ENCODE measurements around the gene CSTPP1. TPM values are rescaled to one million over a fixed set of nuclear protein-coding genes. Genes with fewer than 3 reads are reported as not detected.

The CSTPP1 gene
- total and polyA plus RNA-seq, 2 donors (not counting 3 experiments of a cell fraction or from before 2014, with no cell fraction given), result 25.9 to 38.2 TPM

GRCh38 chr11:47136327-47136726, 199.8 kb downstream of the CSTPP1 start:
- no peak for FAIRE-seq
- H3K9ac ChIP-seq (replicated peaks; ENCODE audit: extremely low read depth, insufficient read depth, low read length), result no peak overlapping the region
- no peaks in the 10 kb centered on the region for H3K36me3 ChIP-seq (ENCODE audit: control insufficient read depth in 2 of 2, extremely low read depth in 1 of 2, insufficient read depth in 2 of 2, low read length in 2 of 2)
- no peak for DNase-seq (ENCODE audit: low read depth, low spot score)
- H2AFZ ChIP-seq (ENCODE audit: low read depth, low read length), result no peak overlapping the region
- H3K9me3 ChIP-seq (replicated peaks; ENCODE audit: control insufficient read depth, insufficient read depth, low read length), result no peaks in the 10 kb centered on the region
- no peak overlapping the region for H3K27ac ChIP-seq (ENCODE audit: insufficient read depth, low read depth, low read length)
- dilution Hi-C loops (cut with MboI; ENCODE audit: extremely low pct_ligation_motif_present, low sequenced_read_pairs) (no loop called here), intact Hi-C loops (cut with micrococcal nuclease) (no loop called here)
- no peaks in the 10 kb centered on the region for H3K27me3 ChIP-seq (ENCODE audit: control insufficient read depth in 2 of 2, insufficient read depth in 2 of 2, low read length in 2 of 2)
- no TSS peak for BruUV-seq (replicated peaks)
- CTCF ChIA-PET, result no interaction called here
- no peaks in the 10 kb centered on the region for H3K9me1 ChIP-seq (replicated peaks; ENCODE audit: control insufficient read depth, extremely low read depth, insufficient read depth, low read length)
- H3K79me2 ChIP-seq (ENCODE audit: control insufficient read depth, insufficient read depth, low read length), result no peaks in the 10 kb centered on the region
- POLR2A ChIA-PET, result no interaction called here
- TF ChIP-seq POLR2A (IDR thresholded peaks at IDR 0.05; ENCODE audit: low read depth, low read length) (no peak), GATA2 (IDR thresholded peaks at IDR 0.05; ENCODE audit: insufficient read depth, insufficient read length, low read depth, low read length) (no peak), JUN (IDR thresholded peaks at IDR 0.05; ENCODE audit: borderline replicate concordance, insufficient read depth, insufficient read length, low read depth) (no peak), MAX (IDR thresholded peaks at IDR 0.05; ENCODE audit: insufficient read depth, insufficient read length) (no peak), POLR2AphosphoS5 (IDR thresholded peaks at IDR 0.05; ENCODE audit: insufficient read depth, low read depth, low read length) (no peak), MYC (IDR thresholded peaks at IDR 0.05; ENCODE audit: low read depth, low read length) (no peak), FOS (IDR thresholded peaks at IDR 0.05; ENCODE audit: borderline replicate concordance, insufficient read depth, low read length) (no peak), EZH2 (IDR thresholded peaks at IDR 0.05; ENCODE audit: borderline replicate concordance, low read depth, low read length, severe bottlenecking) (no peak)
- TF ChIP-seq, protein P1, sequence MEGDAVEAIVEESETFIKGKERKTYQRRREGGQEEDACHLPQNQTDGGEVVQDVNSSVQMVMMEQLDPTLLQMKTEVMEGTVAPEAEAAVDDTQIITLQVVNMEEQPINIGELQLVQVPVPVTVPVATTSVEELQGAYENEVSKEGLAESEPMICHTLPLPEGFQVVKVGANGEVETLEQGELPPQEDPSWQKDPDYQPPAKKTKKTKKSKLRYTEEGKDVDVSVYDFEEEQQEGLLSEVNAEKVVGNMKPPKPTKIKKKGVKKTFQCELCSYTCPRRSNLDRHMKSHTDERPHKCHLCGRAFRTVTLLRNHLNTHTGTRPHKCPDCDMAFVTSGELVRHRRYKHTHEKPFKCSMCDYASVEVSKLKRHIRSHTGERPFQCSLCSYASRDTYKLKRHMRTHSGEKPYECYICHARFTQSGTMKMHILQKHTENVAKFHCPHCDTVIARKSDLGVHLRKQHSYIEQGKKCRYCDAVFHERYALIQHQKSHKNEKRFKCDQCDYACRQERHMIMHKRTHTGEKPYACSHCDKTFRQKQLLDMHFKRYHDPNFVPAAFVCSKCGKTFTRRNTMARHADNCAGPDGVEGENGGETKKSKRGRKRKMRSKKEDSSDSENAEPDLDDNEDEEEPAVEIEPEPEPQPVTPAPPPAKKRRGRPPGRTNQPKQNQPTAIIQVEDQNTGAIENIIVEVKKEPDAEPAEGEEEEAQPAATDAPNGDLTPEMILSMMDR (IDR thresholded peaks at IDR 0.05; ENCODE audit: extremely low read depth in 1 of 2, insufficient read depth in 1 of 2, low read depth in 1 of 2, low read length in 2 of 2), result no peak
- no peaks in the 10 kb centered on the region for H3K4me1 ChIP-seq (ENCODE audit: control insufficient read depth, extremely low read depth, insufficient read depth, low read length)
- no peak overlapping the region for H3K4me3 ChIP-seq (replicated peaks in 1 of 3; ENCODE audit: insufficient read depth in 1 of 3, low read depth in 1 of 3, low read length in 3 of 3)
- no peaks in the 10 kb centered on the region for H4K20me1 ChIP-seq (replicated peaks; ENCODE audit: control insufficient read depth, extremely low read depth, insufficient read depth, low read length)
- H3K4me2 ChIP-seq (ENCODE audit: insufficient read depth, low read length), result no peak overlapping the region

All from endothelial cell of umbilical vein (primary cell).